Measurements from ENCODE around the gene NOC3L. TPM values are rescaled to one million over a fixed set of nuclear protein-coding genes. Genes with fewer than 3 reads are reported as not detected.

Gene NOC3L
- total and polyA plus RNA-seq, 2 of the 4 experiments (the other 2 are of a cell fraction), result 11.9 to 26.5 TPM

DNA sequence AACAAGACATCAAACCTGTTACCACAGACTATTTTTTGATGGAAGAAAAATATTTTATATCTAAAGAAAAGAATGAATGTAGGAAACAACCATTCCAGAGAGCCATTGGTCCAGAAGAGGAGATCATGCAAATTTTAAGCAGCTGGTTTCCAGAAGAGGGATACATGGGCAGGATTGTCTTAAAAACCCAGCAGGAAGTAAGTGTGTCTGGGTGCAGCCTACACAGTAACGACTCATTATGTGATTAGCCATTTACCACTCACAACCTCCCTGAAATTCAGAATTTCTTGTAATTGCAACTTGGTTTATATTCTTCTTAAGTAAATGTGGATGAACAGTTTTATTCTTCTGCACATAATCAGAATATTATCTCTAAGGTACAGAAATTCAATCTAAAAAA is 46.2 kb downstream of the NOC3L start:
- H3K36me3 ChIP-seq (ENCODE audit: control insufficient read depth, insufficient read depth, low read length), result no peaks in the 10 kb centered on the region
- ChIA-PET CTCF (interaction anchor here (1.0 kb wide), 1 partner anchor 14 kb away, joined by 6 read pairs; no protein-coding TSS in a partner anchor), POLR2A (ENCODE audit: unreplicated experiment) (no interaction called here)
- peaks cover 2% of the 10 kb centered on the region; the same call in 1 of the 2 replicates for H3K9me1 ChIP-seq (ENCODE audit: insufficient read depth, low read length)
- H3K14ac ChIP-seq (replicated peaks; ENCODE audit: low read depth, low read length), result no peak overlapping the region
- intact Hi-C loops (cut with micrococcal nuclease) (loop anchor here (1.0 to 10.0 kb wide), 2 partner anchors 322 to 400 kb away; partner anchors contain the start of gene PLCE1), dilution Hi-C loops (cut with HindIII; ENCODE audit: low sequenced_read_pairs, unreplicated experiment) (no loop called here), in situ Hi-C loops (cut with MboI; ENCODE audit: low sequenced_read_pairs) (loop anchor here (5.0 kb wide), 1 partner anchor 244 kb away; no protein-coding TSS in a partner anchor)
- H4K8ac ChIP-seq (ENCODE audit: low read depth in 2 of 2, low read length in 2 of 2), result no peak overlapping the region
- no peaks in the 10 kb centered on the region for H3K79me1 ChIP-seq (ENCODE audit: low read depth in 1 of 2, low read length in 2 of 2)
- H3K56ac ChIP-seq (ENCODE audit: extremely low read depth, insufficient read depth, low read length), result no peak overlapping the region
- no peak overlapping the region for H3K27ac ChIP-seq (ENCODE audit: insufficient read depth, low read length)
- no peak overlapping the region for H2AK9ac ChIP-seq (replicated peaks; ENCODE audit: low read depth, low read length, poor library complexity)
- WGBS, 2 experiments (ENCODE audit: extremely low coverage in 2 of 2, insufficient read length in 1 of 2), result no CpG with 5 or more reads among the region's 1 CpG
- H2BK120ac ChIP-seq (ENCODE audit: low read depth, low read length), result no peak overlapping the region
- H2AFZ ChIP-seq (replicated peaks; ENCODE audit: low read length, poor library complexity), result no peak overlapping the region
- no peak overlapping the region for H3K18ac ChIP-seq (ENCODE audit: low read depth, low read length)
- no TSS peak for BruUV-seq (replicated peaks)
- no peak overlapping the region for H2BK20ac ChIP-seq (ENCODE audit: low read depth, low read length)
- ATAC-seq (ENCODE audit: low read depth) (no peak), DNase-seq (no peak)
- H4K5ac ChIP-seq (ENCODE audit: low read depth, low read length), result no peak overlapping the region
- H3K9me3 ChIP-seq (ENCODE audit: control insufficient read depth, insufficient read depth, low read length), result no peaks in the 10 kb centered on the region
- no peak overlapping the region for H2BK15ac ChIP-seq (ENCODE audit: low read depth, low read length)
- H3K23ac ChIP-seq (ENCODE audit: low read depth, low read length), result no peak overlapping the region
- TF ChIP-seq SMC3 (IDR thresholded peaks at IDR 0.05; ENCODE audit: low read depth, low read length), result no peak
- TF ChIP-seq NFE2L2 (IDR thresholded peaks at IDR 0.05; ENCODE audit: low read depth, low read length), result no peak
- TF ChIP-seq, protein P1, sequence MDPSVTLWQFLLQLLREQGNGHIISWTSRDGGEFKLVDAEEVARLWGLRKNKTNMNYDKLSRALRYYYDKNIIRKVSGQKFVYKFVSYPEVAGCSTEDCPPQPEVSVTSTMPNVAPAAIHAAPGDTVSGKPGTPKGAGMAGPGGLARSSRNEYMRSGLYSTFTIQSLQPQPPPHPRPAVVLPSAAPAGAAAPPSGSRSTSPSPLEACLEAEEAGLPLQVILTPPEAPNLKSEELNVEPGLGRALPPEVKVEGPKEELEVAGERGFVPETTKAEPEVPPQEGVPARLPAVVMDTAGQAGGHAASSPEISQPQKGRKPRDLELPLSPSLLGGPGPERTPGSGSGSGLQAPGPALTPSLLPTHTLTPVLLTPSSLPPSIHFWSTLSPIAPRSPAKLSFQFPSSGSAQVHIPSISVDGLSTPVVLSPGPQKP (IDR thresholded peaks at IDR 0.05; ENCODE audit: borderline replicate concordance, low read depth, low read length), result no peak
- TF ChIP-seq POLR2A (IDR thresholded peaks at IDR 0.05; ENCODE audit: low read depth, low read length), result no peak
- no peak for TF ChIP-seq RFX5 (IDR thresholded peaks at IDR 0.05; ENCODE audit: low read depth, low read length)
- no peak overlapping the region for H3K9ac ChIP-seq (ENCODE audit: low read depth, low read length)
- H4K91ac ChIP-seq (ENCODE audit: insufficient read depth, low read depth, low read length), result no peak overlapping the region
- no peaks in the 10 kb centered on the region for H3K27me3 ChIP-seq (ENCODE audit: control insufficient read depth, insufficient read depth, low read length)
- no peak overlapping the region for H3K4me3 ChIP-seq (ENCODE audit: insufficient read depth, low read depth, low read length)
- no peak overlapping the region for H2BK5ac ChIP-seq (ENCODE audit: low read depth, low read length, poor library complexity, severe bottlenecking)
- 0 out of 2 replicates have a peak overlapping the region, but pooled peaks have one; percentile 11 for H3K4ac ChIP-seq (ENCODE audit: low read depth, low read length)
- peaks cover 2% of the 10 kb centered on the region; the same call in 1 of the 2 replicates for H3K4me1 ChIP-seq (ENCODE audit: control insufficient read depth, insufficient read depth, low read length)
- no peak overlapping the region for H3K4me2 ChIP-seq (ENCODE audit: low read depth, low read length)
- H2AK5ac ChIP-seq (ENCODE audit: low read depth, low read length), result no peak overlapping the region
- no peaks in the 10 kb centered on the region for H4K20me1 ChIP-seq (ENCODE audit: insufficient read depth, low read length)
